Measurements from ENCODE around the gene GMPS. TPM values are rescaled to one million over a fixed set of nuclear protein-coding genes. Genes with fewer than 3 reads are reported as not detected.
A peak's percentile ranks its signal among the peaks of the same experiment; 100 is the strongest.

The GMPS gene
- total RNA-seq, 1 donor from 2014 or later: 279 TPM

DNA sequence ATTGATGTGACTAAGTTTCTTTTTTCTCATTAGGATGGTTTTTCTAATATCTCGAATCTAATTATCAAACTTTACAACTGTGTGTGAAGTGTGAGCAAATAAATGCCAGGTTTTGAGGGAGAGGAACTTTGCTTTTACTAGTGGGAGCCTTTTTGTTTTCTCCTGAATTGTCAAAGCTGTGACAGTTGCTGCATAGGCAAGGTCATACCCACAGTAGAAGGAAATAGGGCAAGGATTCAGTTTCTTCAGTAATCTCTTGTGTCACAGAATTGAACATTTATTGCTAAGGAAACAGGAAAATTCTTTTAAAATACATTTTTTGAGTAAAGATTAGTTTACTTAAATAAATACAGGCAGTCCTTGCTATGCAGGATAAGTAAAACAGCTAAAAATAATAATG is 19.5 kb downstream of the GMPS start:
- peaks cover 5% of the 10 kb centered on the region for H3K4me1 Mint-ChIP-seq
- no peak overlapping the region for H3K4me2 ChIP-seq
- no peaks in the 10 kb centered on the region for H3K4me1 ChIP-seq
- no peak for TF ChIP-seq EZH2 (IDR thresholded peaks at IDR 0.05)
- TF ChIP-seq EZH2phosphoT487 (IDR thresholded peaks at IDR 0.05): no peak
- TF ChIP-seq, protein P1, sequence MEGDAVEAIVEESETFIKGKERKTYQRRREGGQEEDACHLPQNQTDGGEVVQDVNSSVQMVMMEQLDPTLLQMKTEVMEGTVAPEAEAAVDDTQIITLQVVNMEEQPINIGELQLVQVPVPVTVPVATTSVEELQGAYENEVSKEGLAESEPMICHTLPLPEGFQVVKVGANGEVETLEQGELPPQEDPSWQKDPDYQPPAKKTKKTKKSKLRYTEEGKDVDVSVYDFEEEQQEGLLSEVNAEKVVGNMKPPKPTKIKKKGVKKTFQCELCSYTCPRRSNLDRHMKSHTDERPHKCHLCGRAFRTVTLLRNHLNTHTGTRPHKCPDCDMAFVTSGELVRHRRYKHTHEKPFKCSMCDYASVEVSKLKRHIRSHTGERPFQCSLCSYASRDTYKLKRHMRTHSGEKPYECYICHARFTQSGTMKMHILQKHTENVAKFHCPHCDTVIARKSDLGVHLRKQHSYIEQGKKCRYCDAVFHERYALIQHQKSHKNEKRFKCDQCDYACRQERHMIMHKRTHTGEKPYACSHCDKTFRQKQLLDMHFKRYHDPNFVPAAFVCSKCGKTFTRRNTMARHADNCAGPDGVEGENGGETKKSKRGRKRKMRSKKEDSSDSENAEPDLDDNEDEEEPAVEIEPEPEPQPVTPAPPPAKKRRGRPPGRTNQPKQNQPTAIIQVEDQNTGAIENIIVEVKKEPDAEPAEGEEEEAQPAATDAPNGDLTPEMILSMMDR (IDR thresholded peaks at IDR 0.05): no peak
- H3K27me3 Mint-ChIP-seq (ENCODE audit: insufficient read depth, low read depth): peaks cover 2% of the 10 kb centered on the region
- H3K36me3 Mint-ChIP-seq: peaks cover 22% of the 10 kb centered on the region
- H3K9me3 ChIP-seq (ENCODE audit: low read depth): no peaks in the 10 kb centered on the region
- H3K27ac ChIP-seq: peak overlapping the region; percentile 21
- peaks cover 5% of the 10 kb centered on the region for H3F3A ChIP-seq (ENCODE audit: low read depth)
- no peak for DNase-seq (ENCODE audit: low spot score)
- H3K9me3 Mint-ChIP-seq: peaks cover 2% of the 10 kb centered on the region
- no peak overlapping the region for H3K4me3 ChIP-seq
- no peak overlapping the region for H2AFZ ChIP-seq (replicated peaks)
- H4K20me1 ChIP-seq (ENCODE audit: low read depth): peaks cover 62% of the 10 kb centered on the region
- H3K79me2 ChIP-seq (ENCODE audit: low read depth): peaks cover 99% of the 10 kb centered on the region
- H3K4me3 Mint-ChIP-seq: no peak overlapping the region
- H3K27me3 ChIP-seq: no peaks in the 10 kb centered on the region
- H3K9ac ChIP-seq: no peak overlapping the region
- H3K27ac Mint-ChIP-seq: no peak overlapping the region
- peaks cover 9% of the 10 kb centered on the region for H3K36me3 ChIP-seq

DNA sequence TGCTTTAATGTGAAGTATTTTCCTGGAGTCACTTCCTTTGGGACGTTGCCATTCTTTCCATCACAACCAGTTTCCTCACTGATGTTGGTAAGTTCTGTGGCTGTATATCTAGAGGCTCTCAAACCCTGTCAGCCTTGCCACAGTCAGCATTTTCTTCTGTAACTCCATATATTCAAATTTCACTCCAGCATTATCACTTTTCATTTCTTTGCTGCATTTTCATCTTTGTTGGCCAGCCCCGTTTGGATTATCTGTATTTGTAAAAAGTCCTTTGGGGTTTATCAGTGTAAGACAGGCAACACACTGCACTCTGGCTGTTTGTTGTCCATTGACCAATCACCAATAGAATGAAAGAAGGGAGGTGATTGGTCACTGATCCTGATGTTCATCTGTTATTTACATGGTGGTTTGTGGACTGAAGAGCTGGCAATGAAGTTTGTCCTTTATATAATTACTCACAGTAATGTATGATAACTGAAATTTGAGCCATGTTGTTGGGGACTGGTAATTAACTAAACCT is 20.3 kb downstream of the GMPS start:
- H3K9me3 ChIP-seq (ENCODE audit: low read depth): no peaks in the 10 kb centered on the region
- Mint-ChIP-seq H3K27ac (no peak overlapping the region), H3K4me1 (peaks cover 5% of the 10 kb centered on the region), H3K9me3 (peaks cover 2% of the 10 kb centered on the region), H3K27me3 (ENCODE audit: insufficient read depth, low read depth) (peaks cover 2% of the 10 kb centered on the region), H3K4me3 (no peak overlapping the region), H3K36me3 (peaks cover 27% of the 10 kb centered on the region)
- TF ChIP-seq EZH2 (IDR thresholded peaks at IDR 0.05): no peak
- no peak for TF ChIP-seq EZH2phosphoT487 (IDR thresholded peaks at IDR 0.05)
- TF ChIP-seq, protein P1 (IDR thresholded peaks at IDR 0.05): no peak
- H3K4me3 ChIP-seq: no peak overlapping the region
- H3K27ac ChIP-seq: peak overlapping the region; percentile 21
- no peak overlapping the region for H3K4me2 ChIP-seq
- no peak overlapping the region for H2AFZ ChIP-seq (replicated peaks)
- H3K27me3 ChIP-seq: no peaks in the 10 kb centered on the region
- H3K79me2 ChIP-seq (ENCODE audit: low read depth): peaks cover 99% of the 10 kb centered on the region
- H3K36me3 ChIP-seq: peaks cover 9% of the 10 kb centered on the region
- peaks cover 55% of the 10 kb centered on the region for H4K20me1 ChIP-seq (ENCODE audit: low read depth)
- H3K4me1 ChIP-seq: no peaks in the 10 kb centered on the region
- no peak overlapping the region for H3K9ac ChIP-seq
- peaks cover 5% of the 10 kb centered on the region for H3F3A ChIP-seq (ENCODE audit: low read depth)
- DNase-seq (ENCODE audit: low spot score): no peak

DNA sequence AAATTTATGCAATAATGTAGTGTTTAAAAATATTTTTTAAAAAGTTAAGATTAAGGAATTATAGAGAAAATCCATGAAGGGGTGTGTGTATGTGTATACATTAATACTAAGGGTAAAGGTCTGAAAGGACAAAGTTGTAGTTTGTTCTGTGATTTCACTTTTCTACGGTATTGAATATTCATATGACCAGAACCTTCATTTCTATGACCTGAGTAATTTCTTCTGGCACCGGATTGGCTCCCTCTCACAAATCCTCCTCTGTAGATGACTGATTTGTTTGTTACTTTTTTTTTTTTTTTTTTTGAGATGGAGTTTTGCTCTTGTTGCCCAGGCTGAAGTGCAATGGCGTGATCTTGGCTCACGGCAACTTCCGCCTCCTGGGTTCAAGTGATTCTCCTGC is 20.9 kb downstream of the GMPS start:
- TF ChIP-seq EZH2 (IDR thresholded peaks at IDR 0.05) (no peak), EZH2phosphoT487 (IDR thresholded peaks at IDR 0.05) (no peak)
- TF ChIP-seq, protein P1 (IDR thresholded peaks at IDR 0.05): no peak
- Mint-ChIP-seq H3K9me3 (peaks cover 2% of the 10 kb centered on the region), H3K4me3 (no peak overlapping the region), H3K27ac (no peak overlapping the region), H3K4me1 (peaks cover 5% of the 10 kb centered on the region), H3K27me3 (ENCODE audit: insufficient read depth, low read depth) (no peaks in the 10 kb centered on the region), H3K36me3 (peaks cover 28% of the 10 kb centered on the region)
- no peak for DNase-seq (ENCODE audit: low spot score)
- Histone ChIP-seq H3K4me3 (no peak overlapping the region), H4K20me1 (ENCODE audit: low read depth) (peaks cover 49% of the 10 kb centered on the region), H3K36me3 (peaks cover 9% of the 10 kb centered on the region), H3K27me3 (no peaks in the 10 kb centered on the region), H3F3A (ENCODE audit: low read depth) (peaks cover 7% of the 10 kb centered on the region), H3K4me2 (no peak overlapping the region), H2AFZ (replicated peaks) (no peak overlapping the region), H3K4me1 (no peaks in the 10 kb centered on the region), H3K79me2 (ENCODE audit: low read depth) (peaks cover 97% of the 10 kb centered on the region), H3K9me3 (ENCODE audit: low read depth) (no peaks in the 10 kb centered on the region), H3K9ac (no peak overlapping the region), H3K27ac (no peak overlapping the region)

Measured in neural progenitor cell (in vitro differentiated cells).